SK-N-SH treated with all-trans-retinoic acid at 6 μM for 48 hours (cell line): ENCODE data around the gene RGS7.
A peak's percentile ranks its signal among the peaks of the same experiment; 100 is the strongest.

Experiments used
- ATAC-seq: fragments of 200-7000 bp; cut with Tn5 transposase; 3 replicates; pipeline ENCODE4 v1.9.1; 2020; ENCODE audit warnings: mild to moderate bottlenecking, moderate library complexity
- CSDC2 ChIP-seq: fragments of 250-450 bp; sonication (Bioruptor Pico); IDR thresholded peaks from 2 replicates; pipeline ENCODE4 v1.5.0; 2020; ENCODE audit warnings: mild to moderate bottlenecking, moderate library complexity
- CSRNP3 ChIP-seq: fragments of 250-450 bp; sonication (Bioruptor Pico); IDR thresholded peaks from 2 replicates; pipeline ENCODE4 v1.5.1; 2021; ENCODE audit warnings: mild to moderate bottlenecking, moderate library complexity
- ESRRG ChIP-seq: fragments of 250-450 bp; sonication (Bioruptor Pico); IDR thresholded peaks from 2 replicates; pipeline ENCODE4 v1.6.1; 2021; ENCODE audit warnings: mild to moderate bottlenecking
- ISL1 ChIP-seq: fragments of 250-450 bp; sonication (Bioruptor Pico); IDR thresholded peaks from 2 replicates; pipeline ENCODE4 v2.1.2; 2022; ENCODE audit warnings: mild to moderate bottlenecking, moderate library complexity
- RARB ChIP-seq: fragments of 250-450 bp; sonication (Bioruptor Pico); IDR thresholded peaks from 2 replicates; pipeline ENCODE4 v1.8.0; 2021; ENCODE audit warnings: mild to moderate bottlenecking, moderate library complexity
- SNAI2 ChIP-seq: fragments of 250-450 bp; sonication (Bioruptor Pico); IDR thresholded peaks from 2 replicates; pipeline ENCODE4 v1.5.0; 2020; ENCODE audit warnings: mild to moderate bottlenecking, moderate library complexity
- TCF4 ChIP-seq: fragments of 250-450 bp; sonication (Bioruptor Pico); IDR thresholded peaks from 2 replicates; pipeline ENCODE4 v1.8.0; 2021; ENCODE audit warnings: mild to moderate bottlenecking, moderate library complexity, borderline replicate concordance
- TOX ChIP-seq: fragments of 250-450 bp; sonication (Bioruptor Pico); IDR thresholded peaks from 2 replicates; pipeline ENCODE4 v1.8.0; 2021; ENCODE audit warnings: mild to moderate bottlenecking, moderate library complexity, borderline replicate concordance
- ZC3H10 ChIP-seq: fragments of 250-450 bp; sonication (Bioruptor Pico); IDR thresholded peaks from 2 replicates; pipeline ENCODE4 v1.5.1; 2021; ENCODE audit warnings: mild to moderate bottlenecking, moderate library complexity
- ZFP3 ChIP-seq: fragments of 250-450 bp; sonication (Bioruptor Pico); IDR thresholded peaks from 2 replicates; pipeline ENCODE4 v1.5.0; 2020; ENCODE audit warnings: mild to moderate bottlenecking, moderate library complexity
- ZFP30 ChIP-seq: fragments of 450-650 bp; formaldehyde crosslinking; IDR thresholded peaks from 2 replicates; pipeline ENCODE4 v1.5.0; 2022; ENCODE audit warnings: mild to moderate bottlenecking, moderate library complexity
- ZNF8 ChIP-seq: fragments of 450-650 bp; formaldehyde crosslinking; IDR thresholded peaks from 2 replicates; pipeline ENCODE4 v1.5.0; 2020; ENCODE audit warnings: mild to moderate bottlenecking, moderate library complexity
- TF ChIP-seq, protein P1 (sequence below): fragments of 250-450 bp; sonication (Bioruptor Pico); IDR thresholded peaks from 2 replicates; pipeline ENCODE4 v1.5.0; 2020; ENCODE audit warnings: mild to moderate bottlenecking, moderate library complexity
- TF ChIP-seq, protein P2 (sequence below): fragments of 250-450 bp; sonication (Bioruptor Pico); IDR thresholded peaks from 2 replicates; pipeline ENCODE4 v1.8.0; 2021; ENCODE audit warnings: low read depth, mild to moderate bottlenecking, moderate library complexity, borderline replicate concordance
- TF ChIP-seq, protein P3 (sequence below): fragments of 250-450 bp; sonication (Bioruptor Pico); IDR thresholded peaks from 2 replicates; pipeline ENCODE4 v1.5.1; 2020; ENCODE audit warnings: low read depth, mild to moderate bottlenecking, moderate library complexity

The RGS7 gene

GRCh38 chr1:240802271-240802670, 554.7 kb downstream of the RGS7 start:
- TF ChIP-seq, protein P1, sequence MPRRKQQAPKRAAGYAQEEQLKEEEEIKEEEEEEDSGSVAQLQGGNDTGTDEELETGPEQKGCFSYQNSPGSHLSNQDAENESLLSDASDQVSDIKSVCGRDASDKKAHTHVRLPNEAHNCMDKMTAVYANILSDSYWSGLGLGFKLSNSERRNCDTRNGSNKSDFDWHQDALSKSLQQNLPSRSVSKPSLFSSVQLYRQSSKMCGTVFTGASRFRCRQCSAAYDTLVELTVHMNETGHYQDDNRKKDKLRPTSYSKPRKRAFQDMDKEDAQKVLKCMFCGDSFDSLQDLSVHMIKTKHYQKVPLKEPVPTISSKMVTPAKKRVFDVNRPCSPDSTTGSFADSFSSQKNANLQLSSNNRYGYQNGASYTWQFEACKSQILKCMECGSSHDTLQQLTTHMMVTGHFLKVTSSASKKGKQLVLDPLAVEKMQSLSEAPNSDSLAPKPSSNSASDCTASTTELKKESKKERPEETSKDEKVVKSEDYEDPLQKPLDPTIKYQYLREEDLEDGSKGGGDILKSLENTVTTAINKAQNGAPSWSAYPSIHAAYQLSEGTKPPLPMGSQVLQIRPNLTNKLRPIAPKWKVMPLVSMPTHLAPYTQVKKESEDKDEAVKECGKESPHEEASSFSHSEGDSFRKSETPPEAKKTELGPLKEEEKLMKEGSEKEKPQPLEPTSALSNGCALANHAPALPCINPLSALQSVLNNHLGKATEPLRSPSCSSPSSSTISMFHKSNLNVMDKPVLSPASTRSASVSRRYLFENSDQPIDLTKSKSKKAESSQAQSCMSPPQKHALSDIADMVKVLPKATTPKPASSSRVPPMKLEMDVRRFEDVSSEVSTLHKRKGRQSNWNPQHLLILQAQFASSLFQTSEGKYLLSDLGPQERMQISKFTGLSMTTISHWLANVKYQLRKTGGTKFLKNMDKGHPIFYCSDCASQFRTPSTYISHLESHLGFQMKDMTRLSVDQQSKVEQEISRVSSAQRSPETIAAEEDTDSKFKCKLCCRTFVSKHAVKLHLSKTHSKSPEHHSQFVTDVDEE, result no peak
- no peak for TF ChIP-seq ZFP3 (CRISPR knock-in tag)
- TF ChIP-seq ZC3H10 (CRISPR knock-in tag), result no peak
- no peak for ATAC-seq

DNA sequence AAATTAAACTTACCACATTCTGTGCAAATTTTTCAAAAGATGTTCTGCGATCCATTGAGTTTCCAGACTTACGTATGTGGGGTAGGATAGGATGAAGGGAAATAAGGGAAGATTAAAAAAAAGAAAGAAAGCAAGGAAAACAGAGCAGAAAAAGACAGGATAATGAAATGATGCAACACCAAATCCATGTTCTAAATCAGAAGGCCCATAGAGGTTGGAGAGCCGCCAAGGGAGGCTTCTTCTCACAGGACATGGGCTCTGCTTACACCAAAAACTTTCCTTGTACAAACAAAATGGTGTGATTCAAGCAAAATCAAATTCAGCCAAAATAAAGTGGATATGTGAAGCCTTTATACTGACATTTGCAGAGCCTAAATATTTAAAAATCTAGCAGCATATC, 555.6 kb downstream of the RGS7 start:
- TF ChIP-seq TCF4 (CRISPR knock-in tag) (no peak), SNAI2 (CRISPR knock-in tag) (no peak), ZFP30 (CRISPR knock-in tag) (no peak), CSRNP3 (CRISPR knock-in tag) (no peak), TOX (CRISPR knock-in tag) (no peak), ZNF8 (CRISPR knock-in tag) (no peak), ESRRG (no peak)
- TF ChIP-seq, protein P1, result no peak
- TF ChIP-seq, all 23 proteins: peak for 0
- no peak for ATAC-seq

GRCh38 chr1:240800291-240800690, 556.7 kb downstream of the RGS7 start:
- ATAC-seq, result no peak
- no peak for TF ChIP-seq ZC3H10 (CRISPR knock-in tag)
- TF ChIP-seq, protein P1, result no peak
- no peak for TF ChIP-seq SNAI2 (CRISPR knock-in tag)
- no peak for TF ChIP-seq CSDC2 (CRISPR knock-in tag)
- TF ChIP-seq ZFP30 (CRISPR knock-in tag), result no peak

- ATAC-seq, result peak; percentile 42; the same call in 2 of the 3 replicates
- TF ChIP-seq ZC3H10 (CRISPR knock-in tag), result 0 out of 2 replicates have a peak, but pooled peaks have one; percentile 44
- TF ChIP-seq RARB (CRISPR knock-in tag), result no peak
- peak; percentile 25; the same call in 1 of the 2 replicates for TF ChIP-seq TOX (CRISPR knock-in tag)
- TF ChIP-seq, protein P2, sequence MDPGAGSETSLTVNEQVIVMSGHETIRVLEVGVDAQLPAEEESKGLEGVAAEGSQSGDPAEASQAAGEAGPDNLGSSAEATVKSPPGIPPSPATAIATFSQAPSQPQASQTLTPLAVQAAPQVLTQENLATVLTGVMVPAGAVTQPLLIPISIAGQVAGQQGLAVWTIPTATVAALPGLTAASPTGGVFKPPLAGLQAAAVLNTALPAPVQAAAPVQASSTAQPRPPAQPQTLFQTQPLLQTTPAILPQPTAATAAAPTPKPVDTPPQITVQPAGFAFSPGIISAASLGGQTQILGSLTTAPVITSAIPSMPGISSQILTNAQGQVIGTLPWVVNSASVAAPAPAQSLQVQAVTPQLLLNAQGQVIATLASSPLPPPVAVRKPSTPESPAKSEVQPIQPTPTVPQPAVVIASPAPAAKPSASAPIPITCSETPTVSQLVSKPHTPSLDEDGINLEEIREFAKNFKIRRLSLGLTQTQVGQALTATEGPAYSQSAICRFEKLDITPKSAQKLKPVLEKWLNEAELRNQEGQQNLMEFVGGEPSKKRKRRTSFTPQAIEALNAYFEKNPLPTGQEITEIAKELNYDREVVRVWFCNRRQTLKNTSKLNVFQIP, result no peak
- TF ChIP-seq CSDC2 (CRISPR knock-in tag), result no peak
- TF ChIP-seq ZFP3 (CRISPR knock-in tag), result no peak
- 0 out of 2 replicates have a peak, but pooled peaks have one; percentile 10 for TF ChIP-seq ISL1 (CRISPR knock-in tag)
- no peak for TF ChIP-seq ZNF8 (CRISPR knock-in tag)
- TF ChIP-seq, protein P3, sequence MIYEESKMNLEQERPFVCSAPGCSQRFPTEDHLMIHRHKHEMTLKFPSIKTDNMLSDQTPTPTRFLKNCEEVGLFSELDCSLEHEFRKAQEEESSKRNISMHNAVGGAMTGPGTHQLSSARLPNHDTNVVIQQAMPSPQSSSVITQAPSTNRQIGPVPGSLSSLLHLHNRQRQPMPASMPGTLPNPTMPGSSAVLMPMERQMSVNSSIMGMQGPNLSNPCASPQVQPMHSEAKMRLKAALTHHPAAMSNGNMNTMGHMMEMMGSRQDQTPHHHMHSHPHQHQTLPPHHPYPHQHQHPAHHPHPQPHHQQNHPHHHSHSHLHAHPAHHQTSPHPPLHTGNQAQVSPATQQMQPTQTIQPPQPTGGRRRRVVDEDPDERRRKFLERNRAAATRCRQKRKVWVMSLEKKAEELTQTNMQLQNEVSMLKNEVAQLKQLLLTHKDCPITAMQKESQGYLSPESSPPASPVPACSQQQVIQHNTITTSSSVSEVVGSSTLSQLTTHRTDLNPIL (CRISPR knock-in tag), result no peak
- TF ChIP-seq, all 23 proteins: peak for 3
Measured at GRCh38 chr1:240797050-240797449, 560.0 kb downstream of the RGS7 start.
